ENCODE measurements around the gene DPEP2NB. TPM values are rescaled to one million over a fixed set of nuclear protein-coding genes. Genes with fewer than 3 reads are reported as not detected.

The DPEP2NB gene
- not detected in 2 replicates for total RNA-seq (ENCODE audit: low replicate concordance)
- long read RNA-seq, result 0 reads

DNA sequence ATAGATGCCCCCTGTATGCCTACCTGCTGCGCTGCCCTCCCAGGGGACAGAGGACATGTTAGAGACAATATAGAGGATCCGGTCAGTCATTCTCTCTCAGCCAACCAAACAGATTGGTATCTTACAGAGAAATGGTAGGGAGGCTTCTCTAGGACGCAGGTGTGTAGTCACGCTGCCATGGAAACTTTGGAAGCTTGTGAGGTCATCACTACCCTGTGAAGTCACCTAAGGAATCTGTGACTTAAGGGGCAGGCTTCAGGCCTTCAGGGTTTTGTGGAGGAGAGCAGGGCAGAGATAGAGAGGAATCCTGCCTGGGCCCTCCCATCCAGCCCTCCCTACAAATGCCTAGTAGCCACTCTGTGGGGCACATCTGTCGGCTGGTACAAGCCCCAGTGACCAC, at the start of gene DPEP2NB:
Gene DPEP2NB (minus strand): TSS at position 231 of the 400 bp plus-strand sequence. CDS start 141 bp downstream, at position 90.
- no peaks in the 10 kb centered on the region for H3K9me3 Mint-ChIP-seq
- no peaks in the 10 kb centered on the region for H3K4me1 Mint-ChIP-seq (ENCODE audit: unreplicated experiment)
- TF ChIP-seq, protein P1, sequence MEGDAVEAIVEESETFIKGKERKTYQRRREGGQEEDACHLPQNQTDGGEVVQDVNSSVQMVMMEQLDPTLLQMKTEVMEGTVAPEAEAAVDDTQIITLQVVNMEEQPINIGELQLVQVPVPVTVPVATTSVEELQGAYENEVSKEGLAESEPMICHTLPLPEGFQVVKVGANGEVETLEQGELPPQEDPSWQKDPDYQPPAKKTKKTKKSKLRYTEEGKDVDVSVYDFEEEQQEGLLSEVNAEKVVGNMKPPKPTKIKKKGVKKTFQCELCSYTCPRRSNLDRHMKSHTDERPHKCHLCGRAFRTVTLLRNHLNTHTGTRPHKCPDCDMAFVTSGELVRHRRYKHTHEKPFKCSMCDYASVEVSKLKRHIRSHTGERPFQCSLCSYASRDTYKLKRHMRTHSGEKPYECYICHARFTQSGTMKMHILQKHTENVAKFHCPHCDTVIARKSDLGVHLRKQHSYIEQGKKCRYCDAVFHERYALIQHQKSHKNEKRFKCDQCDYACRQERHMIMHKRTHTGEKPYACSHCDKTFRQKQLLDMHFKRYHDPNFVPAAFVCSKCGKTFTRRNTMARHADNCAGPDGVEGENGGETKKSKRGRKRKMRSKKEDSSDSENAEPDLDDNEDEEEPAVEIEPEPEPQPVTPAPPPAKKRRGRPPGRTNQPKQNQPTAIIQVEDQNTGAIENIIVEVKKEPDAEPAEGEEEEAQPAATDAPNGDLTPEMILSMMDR (conservative IDR thresholded peaks at IDR 0.05), result no peak
- no peak within 1 kb of the TSS for H3K4me3 Mint-ChIP-seq
- DNase-seq (ENCODE audit: extremely low spot score, unreplicated experiment), result no peak
- peaks cover 15% of the 10 kb centered on the region for H3K27me3 Mint-ChIP-seq
- H3K27ac Mint-ChIP-seq, result no peak within 1 kb of the TSS
- H3K36me3 Mint-ChIP-seq, result no peaks in the 10 kb centered on the region

DNA sequence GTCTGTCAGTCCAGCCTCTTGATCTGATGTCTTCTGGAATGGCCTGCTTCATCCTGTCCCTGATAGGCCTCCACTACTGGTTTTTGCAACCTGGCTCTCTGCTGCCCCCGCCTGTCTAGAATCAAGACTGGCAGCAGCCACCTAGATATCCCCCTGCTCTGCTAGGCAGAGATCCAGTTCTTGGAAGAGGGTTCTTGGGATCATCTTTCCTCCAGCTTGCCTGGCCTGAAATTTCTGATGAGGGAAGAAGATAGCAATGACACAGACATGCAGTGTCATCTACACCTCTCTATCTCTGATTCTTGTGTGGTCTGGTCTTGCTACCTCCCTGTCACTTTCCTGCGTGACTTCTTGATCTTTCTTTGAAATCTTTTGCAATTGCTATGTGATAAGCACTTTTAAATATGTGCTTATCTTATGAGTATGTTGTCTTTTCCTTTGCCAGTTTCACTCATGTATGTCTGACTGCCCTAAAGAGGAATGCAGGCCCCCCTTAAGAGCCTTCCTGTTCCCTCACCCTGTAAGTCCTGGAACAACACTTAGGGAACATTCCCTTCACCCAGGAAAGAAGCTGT, 49.2 kb upstream of the DPEP2NB start:
- Mint-ChIP-seq H3K9me3 (no peaks in the 10 kb centered on the region), H3K4me1 (ENCODE audit: unreplicated experiment) (peaks cover 6% of the 10 kb centered on the region), H3K27me3 (no peaks in the 10 kb centered on the region), H3K27ac (peak overlapping the region; percentile 80), H3K36me3 (peaks cover 6% of the 10 kb centered on the region), H3K4me3 (no peak overlapping the region)
- DNase-seq (ENCODE audit: extremely low spot score, unreplicated experiment), result no peak
- TF ChIP-seq, protein P1 (conservative IDR thresholded peaks at IDR 0.05), result peak; percentile 83

DNA sequence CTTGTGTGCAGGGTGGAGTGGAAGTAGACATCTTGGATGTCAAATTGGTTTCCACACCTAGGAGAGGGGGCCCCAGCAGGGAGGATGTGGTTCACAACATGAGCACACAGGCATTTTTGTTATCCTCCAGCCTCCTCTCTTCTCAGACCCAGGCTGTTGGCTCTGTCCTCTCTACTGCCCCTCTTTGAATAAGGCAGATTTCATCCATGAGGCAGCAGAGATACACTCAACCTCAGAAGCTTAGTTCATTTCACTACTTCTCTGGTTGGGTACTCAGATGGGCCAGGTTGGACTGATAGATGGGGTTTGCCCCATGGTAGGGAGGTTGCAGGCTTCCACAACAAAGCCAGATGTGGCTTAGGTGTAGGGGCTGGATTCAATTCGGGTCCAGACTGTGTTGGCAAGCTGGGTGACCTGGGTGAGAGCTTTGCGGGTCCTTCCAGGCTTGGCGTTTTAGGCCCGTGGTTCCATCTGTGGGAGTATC, 47.2 kb upstream of the DPEP2NB start:
- peaks cover 8% of the 10 kb centered on the region for H3K36me3 Mint-ChIP-seq
- no peaks in the 10 kb centered on the region for H3K9me3 Mint-ChIP-seq
- DNase-seq (ENCODE audit: extremely low spot score, unreplicated experiment), result no peak
- H3K27ac Mint-ChIP-seq, result no peak overlapping the region
- no peak overlapping the region for H3K4me3 Mint-ChIP-seq
- TF ChIP-seq, protein P1 (conservative IDR thresholded peaks at IDR 0.05), result no peak
- peaks cover 6% of the 10 kb centered on the region for H3K4me1 Mint-ChIP-seq (ENCODE audit: unreplicated experiment)
- no peaks in the 10 kb centered on the region for H3K27me3 Mint-ChIP-seq

DNA sequence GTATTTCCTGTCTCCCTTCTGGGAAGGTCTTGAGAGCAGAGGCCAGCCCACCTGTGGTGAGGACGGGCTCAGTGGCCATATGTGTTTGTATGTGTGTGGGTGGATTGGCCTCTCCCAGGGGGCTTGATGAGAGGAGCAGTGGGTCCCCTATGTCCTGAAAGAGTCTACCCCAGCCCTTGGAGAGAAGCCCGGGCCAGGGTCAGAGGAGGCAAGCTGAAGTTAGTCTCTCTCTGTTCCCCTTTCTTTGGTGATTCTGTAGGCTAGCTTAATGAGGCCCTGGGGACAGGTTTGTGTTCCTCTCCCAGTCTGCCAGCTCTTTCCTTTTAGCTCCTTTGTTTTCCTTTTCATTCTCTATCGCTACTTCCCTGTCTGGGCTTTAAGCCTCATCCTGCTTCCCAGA, 45.7 kb upstream of the DPEP2NB start:
- Mint-ChIP-seq H3K4me3 (no peak overlapping the region), H3K4me1 (ENCODE audit: unreplicated experiment) (peaks cover 6% of the 10 kb centered on the region), H3K9me3 (no peaks in the 10 kb centered on the region), H3K27ac (no peak overlapping the region), H3K27me3 (no peaks in the 10 kb centered on the region), H3K36me3 (peaks cover 8% of the 10 kb centered on the region)
- DNase-seq (ENCODE audit: extremely low spot score, unreplicated experiment), result no peak
- TF ChIP-seq, protein P1 (conservative IDR thresholded peaks at IDR 0.05), result no peak

DNA sequence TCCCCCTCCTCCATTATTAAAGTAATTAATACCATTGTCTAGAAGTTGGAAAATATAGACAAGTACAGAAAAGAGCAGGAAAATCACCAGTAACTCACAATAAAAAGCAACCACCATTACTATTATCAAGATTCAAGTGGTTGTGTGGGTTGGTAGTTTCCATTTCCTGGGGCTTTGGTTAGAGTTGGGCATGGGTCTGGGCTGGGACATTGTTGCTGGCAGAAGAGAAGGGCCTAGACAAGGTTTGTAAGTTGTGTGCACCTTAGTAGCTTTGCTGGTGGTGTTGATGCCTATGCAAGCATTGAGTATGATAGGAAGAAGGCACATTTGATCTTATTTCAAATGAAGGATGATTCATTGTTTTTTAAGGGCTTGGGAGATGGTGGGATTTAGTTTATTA, 44.1 kb upstream of the DPEP2NB start:
- H3K4me1 Mint-ChIP-seq (ENCODE audit: unreplicated experiment), result peaks cover 2% of the 10 kb centered on the region
- H3K27me3 Mint-ChIP-seq, result no peaks in the 10 kb centered on the region
- TF ChIP-seq, protein P1 (conservative IDR thresholded peaks at IDR 0.05), result no peak
- H3K9me3 Mint-ChIP-seq, result no peaks in the 10 kb centered on the region
- DNase-seq (ENCODE audit: extremely low spot score, unreplicated experiment), result no peak
- H3K4me3 Mint-ChIP-seq, result no peak overlapping the region
- H3K27ac Mint-ChIP-seq, result peak overlapping the region; percentile 10
- H3K36me3 Mint-ChIP-seq, result peaks cover 7% of the 10 kb centered on the region
